WTC11 (cell line): Measurements from ENCODE around the gene SARM1.

Experiments
- CTCF ChIP-seq: fragments of 200-600 bp; IDR thresholded peaks from 2 replicates; pipeline ENCODE4 v1.8.0; 2022; ENCODE audit warnings: antibody characterized with exemption
- RELA ChIP-seq: sonication (generic); formaldehyde crosslinking; IDR thresholded peaks from 2 replicates; pipeline ENCODE4 v1.8.1; 2022; ENCODE audit warnings: missing genetic modification reagents, mild to moderate bottlenecking, borderline replicate concordance
- SP1 ChIP-seq: sonication (generic); formaldehyde crosslinking; conservative IDR thresholded peaks from 2 replicates; pipeline ENCODE4 v1.8.1; 2022; ENCODE audit warnings: missing genetic modification reagents
- TP53 ChIP-seq: sonication (generic); formaldehyde crosslinking; IDR thresholded peaks from 2 replicates; pipeline ENCODE4 v1.8.1; 2023; ENCODE audit warnings: mild to moderate bottlenecking, missing genetic modification reagents
- USF2 ChIP-seq: sonication (generic); formaldehyde crosslinking; IDR thresholded peaks from 2 replicates; pipeline ENCODE4 v1.8.1; 2023; ENCODE audit warnings: mild to moderate bottlenecking, missing genetic modification reagents, moderate library complexity

- TF ChIP-seq USF2 (CRISPR knock-in tag) (no peak), CTCF (no peak), TP53 (CRISPR knock-in tag) (no peak), RELA (CRISPR knock-in tag) (no peak), SP1 (CRISPR knock-in tag) (no peak)
Observed at GRCh38 chr17:28363186-28363585, 8.3 kb upstream of the SARM1 start.
